Measurements from ENCODE around the gene LSM3. TPM values are rescaled to one million over a fixed set of nuclear protein-coding genes. Genes with fewer than 3 reads are reported as not detected.

The LSM3 gene
- total RNA-seq, 1 experiment from 2014 or later: 17.4 TPM

DNA sequence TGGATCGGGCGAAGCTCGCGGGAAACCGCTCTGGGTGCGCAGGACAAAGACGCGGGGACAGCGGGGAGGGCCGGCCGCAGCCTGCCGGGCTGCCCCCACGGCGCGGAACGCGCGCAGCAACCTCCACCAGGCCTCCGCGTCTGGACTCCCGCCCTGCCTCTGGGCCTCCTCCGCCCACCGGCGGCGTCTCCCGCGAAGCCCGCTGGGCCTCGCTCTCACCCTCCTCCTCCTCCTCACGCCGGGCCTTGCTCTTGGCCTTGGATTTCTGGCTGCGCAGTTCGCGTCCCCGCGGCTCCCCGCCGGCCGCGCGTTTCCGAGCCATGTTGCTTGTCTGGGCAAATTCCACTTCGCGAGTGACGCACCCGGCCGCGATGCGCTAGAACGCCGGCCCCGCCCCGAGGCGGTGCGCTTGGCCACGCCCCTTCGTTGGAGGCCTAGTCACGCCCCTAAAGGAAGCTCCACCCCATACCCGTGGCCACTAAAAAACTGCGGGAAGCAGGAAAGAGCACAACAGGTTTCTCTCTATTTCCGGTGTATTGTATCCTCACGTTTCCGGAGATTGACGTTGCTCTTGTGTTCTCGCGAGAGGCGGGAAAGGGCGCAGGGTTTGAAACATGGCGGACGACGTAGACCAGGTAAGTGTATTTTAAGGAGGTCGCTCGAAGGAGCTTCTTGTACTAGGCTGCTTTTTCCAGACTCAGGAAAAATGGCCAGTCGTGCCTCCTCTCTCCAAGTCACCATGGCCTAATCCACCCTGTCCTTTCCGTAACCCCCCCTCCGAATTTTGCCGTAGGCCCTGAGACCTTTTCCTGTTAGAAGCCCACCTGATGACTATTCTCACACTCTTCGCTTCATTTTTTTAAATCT is at the start of gene LSM3, which contains the start of gene XPC (continued):
- TF ChIP-seq SP1 (IDR thresholded peaks at IDR 0.05; ENCODE audit: low read depth) (peak; percentile 80), FOSL1 (IDR thresholded peaks at IDR 0.05; ENCODE audit: low read depth) (0 out of 2 replicates have a peak, but pooled peaks have one; percentile 5), ZNF274 (IDR thresholded peaks at IDR 0.05; ENCODE audit: low read depth, low read length) (no peak)
- TF ChIP-seq, protein P1, sequence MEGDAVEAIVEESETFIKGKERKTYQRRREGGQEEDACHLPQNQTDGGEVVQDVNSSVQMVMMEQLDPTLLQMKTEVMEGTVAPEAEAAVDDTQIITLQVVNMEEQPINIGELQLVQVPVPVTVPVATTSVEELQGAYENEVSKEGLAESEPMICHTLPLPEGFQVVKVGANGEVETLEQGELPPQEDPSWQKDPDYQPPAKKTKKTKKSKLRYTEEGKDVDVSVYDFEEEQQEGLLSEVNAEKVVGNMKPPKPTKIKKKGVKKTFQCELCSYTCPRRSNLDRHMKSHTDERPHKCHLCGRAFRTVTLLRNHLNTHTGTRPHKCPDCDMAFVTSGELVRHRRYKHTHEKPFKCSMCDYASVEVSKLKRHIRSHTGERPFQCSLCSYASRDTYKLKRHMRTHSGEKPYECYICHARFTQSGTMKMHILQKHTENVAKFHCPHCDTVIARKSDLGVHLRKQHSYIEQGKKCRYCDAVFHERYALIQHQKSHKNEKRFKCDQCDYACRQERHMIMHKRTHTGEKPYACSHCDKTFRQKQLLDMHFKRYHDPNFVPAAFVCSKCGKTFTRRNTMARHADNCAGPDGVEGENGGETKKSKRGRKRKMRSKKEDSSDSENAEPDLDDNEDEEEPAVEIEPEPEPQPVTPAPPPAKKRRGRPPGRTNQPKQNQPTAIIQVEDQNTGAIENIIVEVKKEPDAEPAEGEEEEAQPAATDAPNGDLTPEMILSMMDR (IDR thresholded peaks at IDR 0.05 in 2 of 3, conservative IDR thresholded peaks at IDR 0.05 in 1 of 3; ENCODE audit: borderline replicate concordance in 1 of 3, insufficient read depth in 1 of 3, low read depth in 2 of 3, low read length in 2 of 3): no peak

GRCh38 chr3:14129296-14129695 is 49.3 kb upstream of the LSM3 start:
- RAD21 ChIA-PET (ENCODE audit: low non-redundant PET in 1 of 2, low total read pairs in 2 of 2, uncharacterized antibody in 2 of 2, unreplicated experiment in 2 of 2): no interaction called here
- no peak overlapping the region for H3K9ac ChIP-seq (ENCODE audit: low read length)
- peaks cover 51% of the 10 kb centered on the region for H3K79me2 ChIP-seq (ENCODE audit: insufficient read depth, low read length)
- no peak overlapping the region for H3K4me2 ChIP-seq (ENCODE audit: low read length)
- no peak overlapping the region for H3K4me3 ChIP-seq (replicated peaks in 1 of 2; ENCODE audit: low read depth in 1 of 2, low read length in 2 of 2)
- H3K27me3 ChIP-seq (ENCODE audit: insufficient read depth, low read length): no peaks in the 10 kb centered on the region
- no peak for DNase-seq (ENCODE audit: low read depth, low spot score)
- POLR2A ChIA-PET: no interaction called here
- ATAC-seq: no peak
- intact Hi-C loops (cut with micrococcal nuclease): loop anchor here (5.0 to 10.0 kb wide), 3 partner anchors 48 to 474 kb away; partner anchors contain the start of genes LSM3 and XPC
- TF ChIP-seq ZNF274 (IDR thresholded peaks at IDR 0.05; ENCODE audit: low read depth, low read length) (no peak), REST (IDR thresholded peaks at IDR 0.05; ENCODE audit: low read depth) (no peak), ELF1 (IDR thresholded peaks at IDR 0.05; ENCODE audit: borderline replicate concordance, low read depth) (no peak), EZH2 (IDR thresholded peaks at IDR 0.05) (no peak), POLR2AphosphoS5 (IDR thresholded peaks at IDR 0.05; ENCODE audit: low read depth, low read length) (no peak), FOSL1 (IDR thresholded peaks at IDR 0.05; ENCODE audit: low read depth) (no peak), POLR2A (IDR thresholded peaks at IDR 0.05; ENCODE audit: borderline replicate concordance, extremely low read depth, insufficient read depth, insufficient read length) (no peak)
- TF ChIP-seq, protein P1 (IDR thresholded peaks at IDR 0.05 in 2 of 3, conservative IDR thresholded peaks at IDR 0.05 in 1 of 3; ENCODE audit: borderline replicate concordance in 1 of 3, insufficient read depth in 1 of 3, low read depth in 2 of 3, low read length in 2 of 3): no peak
- H3K9me2 ChIP-seq (ENCODE audit: insufficient read depth): no peaks in the 10 kb centered on the region
- CTCF ChIA-PET: interaction anchor here (0.7 to 1.6 kb wide), 2 partner anchors 13 to 233 kb away, joined by 3 read pairs; no protein-coding TSS in a partner anchor
- H2AFZ ChIP-seq (ENCODE audit: low read depth, low read length, poor library complexity, severe bottlenecking): no peak overlapping the region
- H3K36me3 ChIP-seq (ENCODE audit: control insufficient read depth in 1 of 2, insufficient read depth in 2 of 2, low read length in 2 of 2): peaks cover 22 to 36% of the 10 kb centered on the region in 2 experiments; a peak in 3 of 4 replicates
- no peak overlapping the region for H3K27ac ChIP-seq (ENCODE audit: low read depth, low read length)
- H4K20me1 ChIP-seq (ENCODE audit: insufficient read depth): no peaks in the 10 kb centered on the region; the same call in 1 of the 2 replicates
- H3K4me1 ChIP-seq (ENCODE audit: control insufficient read depth in 1 of 2, insufficient read depth in 2 of 2, low read length in 2 of 2): peaks cover 8 to 10% of the 10 kb centered on the region in 2 experiments; a peak in 3 of 4 replicates
- H3K9me3 ChIP-seq (ENCODE audit: control insufficient read depth in 1 of 2, insufficient read depth in 1 of 2, low read depth in 1 of 2, low read length in 2 of 2): no peaks in the 10 kb centered on the region
- BruUV-seq (replicated peaks): no TSS peak

All from HCT116 (cell line).